DLD1 (cell line): Measurements from ENCODE around the gene TEAD4.

Experiments used
- in situ Hi-C: cut with HindIII; loops from 2 replicates; pipeline ENCODE4 v1.10.0; 2017; ENCODE audit warnings: low sequenced_read_pairs

The TEAD4 gene

GRCh38 chr12:2999265-2999841 lies 40.2 kb downstream of the TEAD4 start:
- in situ Hi-C loops = loop anchor here (25.0 kb wide), 1 partner anchor 88 kb away; the partner anchor contains the start of gene TSPAN9

DNA sequence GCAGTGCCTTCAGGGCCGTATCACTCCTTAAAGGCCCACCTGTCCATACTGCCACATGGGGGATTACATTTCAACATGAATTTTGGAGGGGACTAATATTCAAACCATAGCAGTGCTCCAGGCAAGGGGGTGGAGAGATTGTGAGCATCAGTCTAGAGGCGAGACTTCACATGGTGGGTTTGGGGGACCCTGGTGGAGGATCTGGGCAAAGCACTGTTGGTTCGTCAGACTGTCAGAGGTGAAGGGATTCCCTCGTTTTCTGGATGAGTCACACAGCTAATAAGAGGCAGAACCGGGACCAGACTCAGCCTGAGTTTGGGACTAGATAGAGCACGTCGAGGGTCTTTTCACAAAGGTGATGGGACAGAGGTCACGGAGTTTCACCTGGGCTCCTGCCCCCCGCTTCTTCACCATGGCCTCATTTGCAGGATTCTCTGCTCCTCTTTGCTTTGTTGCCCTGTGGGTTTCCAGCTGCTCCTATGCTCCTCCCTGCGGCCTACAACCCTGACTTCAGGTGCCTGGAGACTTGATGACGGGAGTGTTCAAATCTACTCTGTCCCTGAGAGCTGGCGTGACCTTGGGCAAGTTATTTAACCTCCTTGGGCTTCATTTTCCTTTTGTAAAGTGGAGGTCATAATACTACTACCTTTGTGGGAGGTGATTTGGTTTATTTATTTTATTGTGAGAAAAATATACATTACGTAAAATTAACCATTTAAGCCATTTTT lies 41.5 kb downstream of the TEAD4 start:
- in situ Hi-C loops = no loop called here

DNA sequence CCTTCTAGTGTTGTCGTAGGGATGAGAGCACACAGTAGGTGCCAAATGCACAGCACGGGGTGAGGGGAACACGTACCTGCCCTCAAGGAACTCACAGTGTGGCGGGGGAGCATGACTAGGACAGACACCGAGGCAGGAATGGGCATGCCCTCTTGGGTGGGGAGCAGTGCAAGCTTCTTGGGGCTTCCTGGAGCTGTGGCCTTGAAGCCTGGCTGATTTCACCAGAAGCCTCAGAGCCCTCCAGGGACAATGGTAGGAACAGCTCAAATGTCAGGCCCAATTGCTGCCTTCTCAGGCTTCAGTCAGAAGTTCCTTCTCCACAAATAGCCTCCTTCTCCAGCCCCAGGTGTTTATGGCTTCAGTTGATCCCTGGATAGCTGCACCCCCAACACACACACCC lies 43.4 kb downstream of the TEAD4 start:
- in situ Hi-C loops = no loop called here

DNA sequence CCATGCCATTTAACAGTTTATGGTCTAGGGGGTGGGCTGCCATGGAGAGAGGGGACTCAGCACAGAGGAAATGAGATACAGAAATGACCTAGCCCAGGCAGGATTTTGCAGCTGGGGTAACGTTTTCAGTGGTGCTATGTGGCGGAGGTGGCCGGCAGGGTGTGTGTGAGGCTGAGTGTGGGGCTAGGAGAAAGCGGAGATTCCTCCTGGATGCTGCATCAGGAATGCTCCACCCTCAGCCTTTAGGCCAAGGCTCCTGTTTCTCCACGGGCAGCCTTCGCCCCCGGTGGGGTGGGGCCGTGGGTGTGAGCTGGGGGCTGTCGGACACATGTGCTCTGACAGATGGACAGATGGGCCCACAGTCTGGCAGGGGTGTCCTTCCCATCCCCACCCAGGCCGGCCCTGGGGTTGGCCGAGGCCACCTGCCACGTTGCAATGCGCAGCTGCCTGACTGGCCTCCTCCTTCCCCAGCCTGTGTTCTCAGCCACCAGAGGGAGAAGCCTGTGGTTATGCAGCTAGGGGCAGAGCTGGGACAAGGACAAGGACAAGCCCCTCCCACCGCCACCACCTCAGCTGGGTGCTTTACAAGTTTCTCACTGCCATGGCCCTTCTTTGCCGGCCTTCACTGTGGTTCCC lies 44.3 kb downstream of the TEAD4 start:
- in situ Hi-C loops = no loop called here

- in situ Hi-C loops = no loop called here
These were observed 45.7 kb downstream of the TEAD4 start for GRCh38 chr12:3004655-3005565.

GRCh38 chr12:3005736-3006135 lies 46.5 kb downstream of the TEAD4 start:
- in situ Hi-C loops = no loop called here

DNA sequence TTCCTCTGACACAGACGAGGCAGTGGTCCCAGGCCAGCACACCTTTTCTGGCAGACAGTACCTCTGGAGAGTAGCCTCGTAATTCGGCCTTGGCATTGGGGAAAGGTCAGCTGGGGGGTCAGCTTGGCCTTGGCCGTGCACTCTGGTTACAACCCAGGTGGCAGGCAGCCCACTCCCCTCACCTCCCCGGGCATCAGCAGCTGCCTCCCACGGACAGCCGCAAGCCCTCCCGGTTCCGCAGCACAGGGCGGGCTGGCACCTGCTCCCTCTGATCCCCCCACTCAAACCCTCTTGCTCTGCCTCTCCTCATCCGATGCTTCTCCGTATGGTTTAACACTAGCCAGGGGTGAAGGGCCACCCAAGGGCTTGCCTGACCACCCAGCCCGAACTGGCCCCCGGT lies 50.6 kb downstream of the TEAD4 start:
- in situ Hi-C loops = no loop called here

DNA sequence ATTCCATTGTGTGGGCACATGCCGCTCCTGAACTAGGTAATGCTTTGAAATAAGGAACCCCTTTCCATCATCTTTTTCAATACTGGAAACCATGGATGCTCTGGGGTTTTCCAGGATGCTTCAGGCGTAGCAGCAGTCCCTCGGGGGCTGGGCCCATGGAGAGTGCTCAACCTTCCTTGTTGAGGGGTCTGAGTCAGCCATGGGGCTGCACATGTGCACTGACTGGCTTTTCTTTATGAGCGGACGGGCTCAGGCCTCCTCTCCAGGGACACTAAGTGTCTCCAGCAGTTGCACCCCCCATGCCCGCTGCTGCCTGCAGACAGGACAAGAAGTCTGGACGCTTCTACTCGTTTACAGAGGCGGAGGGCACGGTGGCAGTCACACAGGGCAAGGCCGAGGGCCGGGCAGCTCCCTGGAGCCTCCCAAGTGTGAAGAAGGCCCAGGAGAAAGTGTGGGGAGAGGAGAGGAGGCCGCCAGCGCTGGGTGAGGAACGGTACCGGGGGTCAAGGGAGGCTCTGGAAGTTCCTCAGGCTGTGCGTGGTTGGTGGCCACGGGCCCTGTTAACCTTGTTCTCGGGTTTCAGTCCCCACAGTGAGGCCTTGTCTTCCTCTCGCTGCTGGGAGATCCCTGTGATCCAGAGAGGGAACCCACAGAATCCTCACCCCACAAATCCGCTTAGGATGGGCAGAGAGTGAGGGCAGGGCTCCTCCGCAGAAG lies 51.2 kb downstream of the TEAD4 start:
- in situ Hi-C loops = no loop called here

DNA sequence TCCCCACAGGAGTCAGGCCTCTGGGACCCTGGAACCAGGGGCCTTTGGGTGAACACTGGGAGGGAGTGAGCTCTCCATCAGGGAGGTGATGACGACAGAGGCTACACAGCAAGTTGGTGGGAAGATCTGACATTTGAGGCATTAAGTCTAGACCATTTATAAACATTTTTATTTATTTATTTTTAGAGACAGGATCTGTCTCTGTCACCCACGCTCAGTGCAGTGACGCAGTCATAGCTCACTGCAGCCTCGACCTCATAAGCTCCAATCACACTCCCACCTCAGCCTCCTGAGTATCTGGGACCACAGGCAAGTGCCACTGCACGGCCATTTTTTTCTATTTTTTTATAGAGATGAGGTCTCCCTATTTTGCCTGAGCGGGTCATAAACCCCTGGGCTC lies 53.6 kb downstream of the TEAD4 start:
- in situ Hi-C loops = no loop called here

DNA sequence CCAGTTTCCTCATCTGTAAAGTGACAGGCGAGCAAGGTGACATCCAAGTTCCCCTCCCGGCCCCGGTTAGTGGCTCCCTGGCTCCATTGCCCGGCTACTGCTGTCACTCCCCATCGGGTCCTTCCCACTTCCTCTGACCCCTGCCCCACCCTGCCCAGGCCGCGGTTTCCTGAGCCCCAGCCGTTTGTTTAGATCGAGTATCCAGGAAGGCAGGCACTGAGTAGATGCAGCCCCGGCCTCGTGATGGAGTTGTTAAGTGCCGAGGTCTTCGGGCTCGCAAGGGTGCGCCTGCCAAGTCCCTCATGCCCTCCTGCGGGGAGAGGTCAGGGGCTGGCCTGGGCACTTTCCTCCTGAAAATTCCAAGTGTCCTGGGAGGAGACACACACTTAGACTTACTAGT lies 55.4 kb downstream of the TEAD4 start:
- in situ Hi-C loops = no loop called here

- in situ Hi-C loops = no loop called here
These were observed 56.2 kb downstream of the TEAD4 start for GRCh38 chr12:3015356-3015755.

- in situ Hi-C loops = no loop called here
These were observed 57.0 kb downstream of the TEAD4 start for GRCh38 chr12:3016191-3016590.

- in situ Hi-C loops = no loop called here
These were observed 58.1 kb downstream of the TEAD4 start for GRCh38 chr12:3017281-3017680.

GRCh38 chr12:3018284-3019004 lies 59.2 kb downstream of the TEAD4 start:
- in situ Hi-C loops = no loop called here

DNA sequence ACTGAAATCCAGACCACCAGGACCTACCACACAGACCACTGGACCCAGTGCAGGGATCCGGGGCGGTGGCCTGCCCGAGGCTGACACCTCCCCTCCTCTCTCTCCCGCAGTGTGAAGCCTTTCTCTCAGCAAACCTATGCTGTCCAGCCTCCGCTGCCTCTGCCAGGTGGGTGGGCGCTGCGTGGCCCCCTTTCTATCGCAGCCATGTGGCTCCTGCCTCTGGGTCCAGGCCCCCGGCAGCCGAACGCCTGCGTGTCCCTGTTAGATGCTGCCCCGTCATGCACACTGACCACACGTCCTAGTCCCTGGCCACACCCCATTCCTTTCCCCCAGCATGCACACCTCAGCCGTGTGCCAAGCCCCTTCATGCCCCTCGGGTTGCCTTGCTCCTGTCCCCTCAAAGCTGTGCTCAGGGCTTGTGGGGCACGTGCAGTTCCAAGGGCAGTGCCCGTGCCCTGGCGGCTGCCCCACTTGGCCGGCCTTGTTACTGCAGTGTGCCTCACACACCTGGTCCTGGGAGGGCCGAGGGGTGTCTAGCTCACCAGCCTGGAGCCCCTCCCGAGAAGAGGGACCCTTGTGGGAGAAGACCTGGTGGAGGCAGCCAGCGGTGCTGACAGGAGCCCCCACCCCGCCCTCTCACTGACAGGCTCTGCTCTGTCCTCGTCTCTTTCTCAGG lies 59.9 kb downstream of the TEAD4 start:
- in situ Hi-C loops = no loop called here

DNA sequence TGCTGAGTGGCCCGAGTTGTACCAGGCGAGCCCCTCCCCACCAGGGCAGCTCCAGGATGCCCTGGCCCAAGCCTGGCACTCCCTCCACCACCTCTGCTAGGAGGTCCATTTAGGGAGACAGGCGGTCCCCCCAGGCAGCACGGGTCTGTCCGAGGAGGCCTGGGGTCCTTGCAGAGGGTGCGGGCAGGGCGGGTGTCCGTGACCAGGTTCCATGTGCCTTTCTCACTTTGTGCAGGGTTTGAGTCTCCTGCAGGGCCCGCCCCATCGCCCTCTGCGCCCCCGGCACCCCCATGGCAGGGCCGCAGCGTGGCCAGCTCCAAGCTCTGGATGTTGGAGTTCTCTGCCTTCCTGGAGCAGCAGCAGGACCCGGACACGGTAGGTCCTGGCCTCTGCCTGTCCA lies 61.2 kb downstream of the TEAD4 start:
- in situ Hi-C loops = no loop called here

- in situ Hi-C loops = no loop called here
These were observed 61.7 kb downstream of the TEAD4 start for GRCh38 chr12:3020850-3021435.

- in situ Hi-C loops = no loop called here
These were observed 63.2 kb downstream of the TEAD4 start for GRCh38 chr12:3022411-3022810.

GRCh38 chr12:3022961-3023360 lies 63.8 kb downstream of the TEAD4 start:
- in situ Hi-C loops = no loop called here
